Activated CD4-positive, alpha-beta T cell treated with anti-CD3 and anti-CD28 coated beads, Interleukin-2, amount 10 ng/mL, durations not matched to agents 24 days and 14 days (primary cell): Measurements from ENCODE around the gene PTGIS. TPM values are rescaled to one million over a fixed set of nuclear protein-coding genes. Genes with fewer than 3 reads are reported as not detected.
"Not testable (repeated sequence)": the region's sequence is repeated elsewhere in the genome, so short reads cannot be mapped to it uniquely, and the experiment has no call there.

Experiments
- DNase-seq: peaks from one replicate; pipeline ENCODE4 v3.0.0; 2022
- H3K27ac Mint-ChIP-seq: one replicate; pipeline ENCODE4 v1.8.0; 2022; ENCODE audit warnings: mild to moderate bottlenecking, mixed read lengths
- H3K27me3 Mint-ChIP-seq: one replicate; pipeline ENCODE4 v1.8.0; 2022; ENCODE audit warnings: mixed read lengths
- H3K36me3 Mint-ChIP-seq: one replicate; pipeline ENCODE4 v1.8.0; 2022; ENCODE audit warnings: low read depth, mild to moderate bottlenecking, mixed read lengths
- H3K4me1 Mint-ChIP-seq: one replicate; pipeline ENCODE4 v1.8.0; 2021; ENCODE audit warnings: mixed read lengths
- H3K4me3 Mint-ChIP-seq: one replicate; pipeline ENCODE4 v1.8.0; 2022; ENCODE audit warnings: mild to moderate bottlenecking, moderate library complexity, mixed read lengths
- H3K9me3 Mint-ChIP-seq: one replicate; pipeline ENCODE4 v1.8.0; 2021; ENCODE audit warnings: mixed read lengths
- intact Hi-C: fragments of 100-400 bp; cut with micrococcal nuclease; formaldehyde crosslinking; loops from one replicate; pipeline ENCODE4 v1.15.1; 2023
- total RNA-seq: library from RNA; stranded (reverse); gene quantifications from 2 replicates; pipeline ENCODE4 v1.2.3, GENCODE V29; 2022

The PTGIS gene
- total RNA-seq, 1 donor from 2014 or later: 51.7 TPM

DNA sequence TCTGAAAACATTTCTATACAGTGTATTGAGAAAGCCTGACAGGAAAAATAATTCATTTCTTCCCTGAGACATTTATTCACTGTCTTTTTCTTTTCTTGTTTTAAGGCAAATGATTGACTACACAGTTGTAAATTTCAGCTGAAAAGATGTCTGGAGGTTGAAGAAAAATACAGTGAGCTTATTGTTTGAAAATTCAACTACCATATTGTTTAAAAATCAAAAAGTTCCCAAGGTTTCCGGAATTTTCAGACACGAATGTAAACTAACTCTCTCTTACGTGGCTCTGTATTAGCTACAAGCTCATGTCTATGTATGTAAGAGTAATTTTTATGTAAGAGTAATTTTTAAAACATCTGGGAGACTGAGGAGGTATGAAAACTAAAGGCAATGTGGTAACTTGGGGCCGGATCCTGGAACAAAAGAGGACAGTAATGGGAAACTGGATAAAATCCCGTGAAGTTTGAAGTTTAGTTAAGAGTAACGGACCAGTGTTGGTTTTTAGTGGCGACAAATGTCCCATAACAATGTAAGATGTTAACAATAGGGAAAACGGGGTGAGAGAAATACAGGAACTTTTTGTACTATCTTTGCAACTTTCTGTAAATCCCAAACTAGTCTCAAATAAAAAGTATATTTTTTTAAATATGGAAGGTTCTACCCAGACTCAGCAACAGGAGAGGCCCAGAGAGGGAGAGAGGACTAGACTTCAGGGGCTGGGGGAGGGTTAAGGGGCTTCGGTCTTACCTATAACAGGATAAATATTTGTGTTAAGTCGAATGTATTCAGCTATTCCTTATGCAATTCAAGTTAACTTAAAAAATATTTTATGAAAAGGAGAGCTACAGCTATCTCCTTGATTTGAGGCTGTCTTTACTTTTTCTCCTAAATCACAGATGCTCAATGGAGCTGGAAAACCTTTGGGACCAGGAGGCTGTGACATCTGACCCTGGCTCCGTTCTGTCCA is 1.3 kb downstream of the PTGIS start:
- Mint-ChIP-seq H3K27ac (peak overlapping the region; percentile 70), H3K4me1 (peaks cover 32% of the 10 kb centered on the region), H3K27me3 (peaks cover 28% of the 10 kb centered on the region), H3K36me3 (peaks cover 19% of the 10 kb centered on the region), H3K4me3 (peak overlapping the region; percentile 69), H3K9me3 (peaks cover 6% of the 10 kb centered on the region)
- intact Hi-C loops: no loop called here
- DNase-seq: no peak

DNA sequence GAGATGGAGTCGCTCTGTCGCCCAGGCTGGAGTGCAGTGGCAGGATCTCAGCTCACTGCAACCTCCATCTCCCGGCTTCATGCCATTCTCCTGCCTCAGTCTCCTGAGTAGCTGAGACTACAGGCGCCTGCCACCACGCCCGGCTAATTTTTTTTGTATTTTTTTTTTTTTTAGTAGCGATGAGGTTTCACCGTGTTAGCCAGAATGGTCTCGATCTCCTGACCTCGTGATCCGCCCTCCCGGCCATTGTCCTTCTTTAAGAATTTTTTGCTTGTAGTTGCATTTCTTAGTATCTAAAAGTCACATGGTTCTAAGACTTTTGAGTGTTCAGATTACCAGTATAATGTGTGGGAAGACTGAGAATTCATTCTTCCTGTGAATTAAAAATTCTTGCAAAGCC is 2.9 kb downstream of the PTGIS start:
- H3K4me3 Mint-ChIP-seq: not testable (repeated sequence)

DNA sequence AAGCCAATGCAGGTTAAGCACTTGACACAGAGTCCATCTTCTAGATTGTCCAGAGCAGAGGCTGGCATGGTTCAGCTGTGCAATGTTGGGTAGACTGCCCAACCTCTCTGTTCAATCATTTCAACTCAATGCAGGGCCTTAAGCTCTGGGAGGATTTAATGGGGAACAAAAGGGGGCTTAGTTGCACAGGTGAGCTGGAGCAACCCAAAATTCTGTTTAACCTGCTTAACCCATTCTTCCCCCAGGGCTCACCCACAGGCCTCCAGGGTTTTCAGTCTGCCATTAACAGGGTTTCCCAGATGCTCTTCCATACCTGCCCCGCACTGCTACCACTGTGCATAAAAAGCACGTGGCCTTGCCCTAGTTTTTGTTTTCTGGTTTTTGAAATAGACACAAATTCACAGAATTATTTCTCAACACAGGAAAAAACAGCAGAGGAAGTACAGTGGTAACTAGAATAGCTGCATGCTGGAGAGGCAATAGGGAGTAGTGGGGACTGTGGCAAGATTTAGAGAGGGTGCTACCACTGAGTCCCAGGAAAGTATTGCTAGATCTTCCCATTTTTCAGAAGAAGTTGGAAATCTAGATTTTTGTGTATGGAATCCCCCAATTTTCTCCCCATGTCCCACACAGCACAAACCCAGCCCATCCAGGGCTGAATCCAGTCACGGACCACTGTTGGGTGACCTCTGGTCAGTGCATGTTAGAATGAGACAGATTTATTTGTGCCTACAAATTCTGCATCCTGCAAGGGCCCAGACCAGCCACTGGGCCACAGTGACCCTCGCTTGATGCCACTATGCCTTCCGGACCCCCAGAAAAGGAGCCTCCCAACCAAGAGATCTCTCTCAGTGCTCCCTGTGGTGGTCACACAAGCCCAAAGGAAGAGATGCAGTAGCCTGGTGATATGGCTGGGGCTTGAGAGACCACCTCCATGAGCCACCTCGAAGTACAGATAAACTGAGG is 4.6 kb downstream of the PTGIS start:
- H3K4me3 Mint-ChIP-seq: no peak overlapping the region
- intact Hi-C loops: no loop called here
- H3K4me1 Mint-ChIP-seq: peaks cover 18% of the 10 kb centered on the region
- no peak overlapping the region for H3K27ac Mint-ChIP-seq
- H3K27me3 Mint-ChIP-seq: peaks cover 15% of the 10 kb centered on the region
- peaks cover 33% of the 10 kb centered on the region for H3K36me3 Mint-ChIP-seq
- no peak for DNase-seq
- H3K9me3 Mint-ChIP-seq: peaks cover 12% of the 10 kb centered on the region

More for the DNA sequence above, 2.9 kb downstream of the PTGIS start:
- H3K27ac Mint-ChIP-seq, DNase-seq, intact Hi-C loops, H3K9me3 Mint-ChIP-seq: not testable (repeated sequence)
- H3K27me3 Mint-ChIP-seq: peaks cover 23% of the 10 kb centered on the region
- H3K36me3 Mint-ChIP-seq: peaks cover 26% of the 10 kb centered on the region
- H3K4me1 Mint-ChIP-seq: peaks cover 30% of the 10 kb centered on the region

GRCh38 chr20:49562311-49563014 is 5.5 kb downstream of the PTGIS start:
- Mint-ChIP-seq H3K27ac (no peak overlapping the region), H3K36me3 (peaks cover 39% of the 10 kb centered on the region), H3K4me3 (no peak overlapping the region), H3K9me3 (peaks cover 12% of the 10 kb centered on the region), H3K27me3 (peaks cover 19% of the 10 kb centered on the region), H3K4me1 (peaks cover 21% of the 10 kb centered on the region)
- intact Hi-C loops: no loop called here
- DNase-seq: no peak

GRCh38 chr20:49561806-49562205 is 6.1 kb downstream of the PTGIS start:
- intact Hi-C loops: no loop called here
- H3K27me3 Mint-ChIP-seq: peaks cover 25% of the 10 kb centered on the region
- H3K4me1 Mint-ChIP-seq: peaks cover 24% of the 10 kb centered on the region

DNA sequence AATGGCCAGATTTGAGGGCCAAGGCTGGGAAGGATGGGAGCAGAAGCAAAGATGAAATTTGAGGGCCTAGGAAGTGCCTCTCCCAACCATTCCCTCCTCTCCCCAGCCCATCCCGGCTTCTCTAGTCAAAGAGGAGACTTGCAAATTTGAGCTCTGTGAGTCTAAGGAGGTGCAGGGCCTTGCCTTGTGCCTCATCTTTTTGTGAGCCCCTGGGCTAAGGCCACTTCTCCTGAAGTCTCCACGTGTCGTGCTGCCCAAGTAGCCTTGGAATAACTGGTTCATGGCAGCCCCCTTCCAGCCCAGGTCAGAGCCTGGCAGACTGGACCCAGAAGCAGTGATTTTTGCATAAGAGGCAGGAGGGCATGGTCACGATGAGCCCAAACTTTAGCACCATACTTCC is 6.7 kb downstream of the PTGIS start:
- H3K4me1 Mint-ChIP-seq: peaks cover 20% of the 10 kb centered on the region
- intact Hi-C loops: no loop called here
- no peak overlapping the region for H3K4me3 Mint-ChIP-seq
- H3K36me3 Mint-ChIP-seq: peaks cover 46% of the 10 kb centered on the region
- peaks cover 18% of the 10 kb centered on the region for H3K9me3 Mint-ChIP-seq
- peaks cover 22% of the 10 kb centered on the region for H3K27me3 Mint-ChIP-seq
- DNase-seq: no peak
- H3K27ac Mint-ChIP-seq: no peak overlapping the region

More at GRCh38 chr20:49561806-49562205, 6.1 kb downstream of the PTGIS start:
- H3K9me3 Mint-ChIP-seq: peaks cover 17% of the 10 kb centered on the region
- H3K4me3 Mint-ChIP-seq: no peak overlapping the region
- peaks cover 44% of the 10 kb centered on the region for H3K36me3 Mint-ChIP-seq
- DNase-seq: no peak
- no peak overlapping the region for H3K27ac Mint-ChIP-seq

DNA sequence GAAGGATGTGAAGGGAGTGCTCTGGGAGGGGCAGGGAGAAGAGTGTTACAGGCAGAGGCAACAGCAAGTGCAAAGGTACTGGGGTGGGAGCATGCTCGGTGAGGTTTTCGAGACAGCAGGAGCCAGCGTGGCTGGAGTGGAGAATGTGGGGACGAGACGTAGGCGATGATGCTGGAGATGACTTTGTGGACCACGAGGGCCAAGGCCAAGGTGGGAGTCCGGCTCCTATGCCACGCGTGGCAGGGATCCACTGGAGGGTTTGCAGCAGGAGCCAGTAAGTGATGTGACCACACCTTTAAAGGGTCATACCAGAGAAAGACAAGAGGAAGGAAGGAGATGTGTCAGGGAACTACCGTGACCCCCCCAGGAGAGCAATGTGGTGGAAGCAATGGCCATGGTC is 7.3 kb downstream of the PTGIS start:
- H3K27ac Mint-ChIP-seq: no peak overlapping the region
- no peak for DNase-seq
- H3K27me3 Mint-ChIP-seq: peaks cover 21% of the 10 kb centered on the region
- no peak overlapping the region for H3K4me3 Mint-ChIP-seq
- peaks cover 45% of the 10 kb centered on the region for H3K36me3 Mint-ChIP-seq
- intact Hi-C loops: no loop called here
- H3K4me1 Mint-ChIP-seq: peaks cover 17% of the 10 kb centered on the region
- H3K9me3 Mint-ChIP-seq: peaks cover 21% of the 10 kb centered on the region

DNA sequence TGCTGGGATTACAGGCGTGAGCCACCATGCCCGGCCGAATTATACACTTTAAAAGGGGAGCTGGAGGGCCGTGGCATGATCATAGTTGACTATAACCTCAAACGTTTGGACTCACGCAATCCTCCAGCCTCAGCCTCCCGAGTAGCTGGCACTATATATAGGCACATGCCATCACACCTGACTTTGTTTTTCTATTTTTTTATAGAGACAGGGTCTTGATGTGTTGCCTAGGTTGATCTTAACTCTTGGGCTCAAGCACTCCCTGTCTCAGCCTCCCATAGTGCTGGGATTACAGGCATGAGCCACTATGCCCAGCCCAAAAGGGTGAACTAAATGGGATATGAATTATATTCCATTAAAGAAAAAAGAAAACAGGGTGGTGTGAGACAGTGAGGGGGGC is 7.8 kb downstream of the PTGIS start:
- Mint-ChIP-seq H3K4me3 (no peak overlapping the region), H3K27me3 (peaks cover 23% of the 10 kb centered on the region), H3K4me1 (peaks cover 17% of the 10 kb centered on the region), H3K9me3 (peaks cover 22% of the 10 kb centered on the region), H3K36me3 (peaks cover 47% of the 10 kb centered on the region), H3K27ac (no peak overlapping the region)
- intact Hi-C loops: no loop called here
- DNase-seq: no peak

- Mint-ChIP-seq H3K4me1 (peaks cover 17% of the 10 kb centered on the region), H3K27ac (no peak overlapping the region), H3K4me3 (no peak overlapping the region), H3K9me3 (peaks cover 22% of the 10 kb centered on the region), H3K36me3 (peaks cover 43% of the 10 kb centered on the region), H3K27me3 (peaks cover 23% of the 10 kb centered on the region)
- intact Hi-C loops: no loop called here
- no peak for DNase-seq
Observed at GRCh38 chr20:49559411-49560081, 8.4 kb downstream of the PTGIS start.

DNA sequence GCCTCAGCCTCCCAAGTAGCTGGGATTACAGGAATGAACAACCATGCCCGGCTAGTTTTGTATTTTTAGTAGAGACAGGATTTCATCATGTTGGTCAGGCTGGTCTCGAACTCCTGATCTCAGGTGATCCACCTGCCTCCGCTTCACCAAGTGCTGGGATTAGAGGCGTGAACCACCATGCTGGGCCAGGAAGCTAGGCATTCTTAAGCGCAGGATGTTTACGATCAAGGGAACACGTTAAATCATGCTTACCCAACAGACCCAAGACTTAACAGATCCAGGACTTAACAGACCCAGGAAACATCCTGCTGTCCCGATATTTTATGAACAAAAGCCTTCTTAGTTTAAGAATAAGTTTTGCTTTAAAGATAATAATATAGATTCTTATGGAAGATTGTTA is 9.1 kb downstream of the PTGIS start:
- Mint-ChIP-seq H3K27me3 (peaks cover 26% of the 10 kb centered on the region), H3K9me3 (peaks cover 22% of the 10 kb centered on the region), H3K36me3 (peaks cover 43% of the 10 kb centered on the region), H3K4me1 (peaks cover 16% of the 10 kb centered on the region), H3K4me3 (no peak overlapping the region), H3K27ac (no peak overlapping the region)
- no peak for DNase-seq
- intact Hi-C loops: no loop called here

DNA sequence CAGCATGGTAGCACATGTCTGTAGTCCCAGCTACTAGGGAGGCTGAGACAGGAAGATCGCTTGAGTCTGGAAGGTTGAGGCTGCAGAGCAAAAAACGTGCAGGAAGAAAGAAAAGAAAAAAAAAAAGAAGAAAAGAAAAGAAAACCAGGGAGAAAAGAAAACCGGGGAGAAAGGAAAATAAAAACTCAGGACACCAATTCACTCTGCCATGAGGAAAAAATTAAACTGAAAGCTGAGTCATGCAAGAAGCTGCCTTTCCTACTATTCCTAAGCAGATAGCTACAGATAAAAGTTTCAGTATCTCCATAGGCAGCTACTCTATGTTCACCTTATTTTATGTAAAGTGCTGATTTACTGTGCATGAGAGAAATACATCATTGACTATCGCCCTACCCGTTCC is 10.5 kb downstream of the PTGIS start:
- no peak for DNase-seq
- Mint-ChIP-seq H3K9me3 (peaks cover 16% of the 10 kb centered on the region), H3K4me1 (peaks cover 9% of the 10 kb centered on the region), H3K27me3 (peaks cover 26% of the 10 kb centered on the region), H3K4me3 (no peak overlapping the region), H3K36me3 (peaks cover 33% of the 10 kb centered on the region), H3K27ac (no peak overlapping the region)
- intact Hi-C loops: no loop called here

DNA sequence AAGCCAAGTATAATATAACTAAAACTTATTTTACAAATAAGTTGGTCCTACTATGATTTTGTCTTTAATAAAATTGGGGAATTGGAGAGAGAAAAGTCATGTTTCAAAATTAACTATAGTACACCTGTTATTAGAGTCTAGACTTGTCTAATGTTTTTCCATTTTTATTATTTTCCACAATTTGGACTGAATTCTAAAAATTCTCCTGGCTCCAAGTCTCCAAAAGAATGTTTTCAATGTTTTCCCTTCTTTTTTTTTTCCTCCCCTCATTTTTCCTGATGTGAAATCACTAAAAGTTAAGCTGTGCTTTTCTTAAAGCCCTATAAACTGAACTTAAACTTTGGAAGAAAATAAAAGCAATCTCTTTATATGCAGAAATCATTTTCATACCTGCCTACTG is 11.3 kb downstream of the PTGIS start:
- DNase-seq: no peak
- H3K27ac Mint-ChIP-seq: no peak overlapping the region
- H3K36me3 Mint-ChIP-seq: peaks cover 33% of the 10 kb centered on the region
- H3K4me1 Mint-ChIP-seq: peaks cover 15% of the 10 kb centered on the region
- H3K4me3 Mint-ChIP-seq: no peak overlapping the region
- peaks cover 26% of the 10 kb centered on the region for H3K27me3 Mint-ChIP-seq
- intact Hi-C loops: no loop called here
- peaks cover 16% of the 10 kb centered on the region for H3K9me3 Mint-ChIP-seq
